Nephron progenitor cell (in vitro differentiated cells): ENCODE data around the gene RAB10.
"Not testable (repeated sequence)": the region's sequence is repeated elsewhere in the genome, so short reads cannot be mapped to it uniquely, and the experiment has no call there.

Source experiments
- DNase-seq: peaks from one replicate; pipeline ENCODE4 v3.0.0; 2021
- H3K27ac Mint-ChIP-seq: 2 replicates; pipeline ENCODE4 v1.8.0; 2021; ENCODE audit warnings: mild to moderate bottlenecking, moderate library complexity, mixed read lengths
- H3K27me3 Mint-ChIP-seq: 2 replicates; pipeline ENCODE4 v1.8.0; 2021; ENCODE audit warnings: mild to moderate bottlenecking, low read depth, mixed read lengths; ENCODE audit not compliant: poor library complexity
- H3K36me3 Mint-ChIP-seq: 2 replicates; pipeline ENCODE4 v1.8.0; 2021; ENCODE audit warnings: low read depth, mixed read lengths
- H3K4me1 Mint-ChIP-seq: 2 replicates; pipeline ENCODE4 v1.8.0; 2021; ENCODE audit warnings: mixed read lengths
- H3K4me3 Mint-ChIP-seq: 2 replicates; pipeline ENCODE4 v1.8.0; 2021; ENCODE audit warnings: mild to moderate bottlenecking, moderate library complexity, mixed read lengths
- H3K9me3 Mint-ChIP-seq: 2 replicates; pipeline ENCODE4 v1.8.0; 2021; ENCODE audit warnings: mild to moderate bottlenecking, moderate library complexity, mixed read lengths
- TF ChIP-seq, protein P1 (sequence below): fragments of 200-600 bp; sonication (generic); IDR thresholded peaks from 2 replicates; pipeline ENCODE4 v1.5.0; 2021; ENCODE audit warnings: antibody characterized with exemption

The RAB10 gene

GRCh38 chr2:25994509-25994908, 39.4 kb upstream of the RAB10 start:
- H3K4me3 Mint-ChIP-seq, result no peak overlapping the region
- DNase-seq, result no peak
- peaks cover 15% of the 10 kb centered on the region for H3K4me1 Mint-ChIP-seq
- H3K27ac Mint-ChIP-seq, result no peak overlapping the region
- TF ChIP-seq, protein P1, sequence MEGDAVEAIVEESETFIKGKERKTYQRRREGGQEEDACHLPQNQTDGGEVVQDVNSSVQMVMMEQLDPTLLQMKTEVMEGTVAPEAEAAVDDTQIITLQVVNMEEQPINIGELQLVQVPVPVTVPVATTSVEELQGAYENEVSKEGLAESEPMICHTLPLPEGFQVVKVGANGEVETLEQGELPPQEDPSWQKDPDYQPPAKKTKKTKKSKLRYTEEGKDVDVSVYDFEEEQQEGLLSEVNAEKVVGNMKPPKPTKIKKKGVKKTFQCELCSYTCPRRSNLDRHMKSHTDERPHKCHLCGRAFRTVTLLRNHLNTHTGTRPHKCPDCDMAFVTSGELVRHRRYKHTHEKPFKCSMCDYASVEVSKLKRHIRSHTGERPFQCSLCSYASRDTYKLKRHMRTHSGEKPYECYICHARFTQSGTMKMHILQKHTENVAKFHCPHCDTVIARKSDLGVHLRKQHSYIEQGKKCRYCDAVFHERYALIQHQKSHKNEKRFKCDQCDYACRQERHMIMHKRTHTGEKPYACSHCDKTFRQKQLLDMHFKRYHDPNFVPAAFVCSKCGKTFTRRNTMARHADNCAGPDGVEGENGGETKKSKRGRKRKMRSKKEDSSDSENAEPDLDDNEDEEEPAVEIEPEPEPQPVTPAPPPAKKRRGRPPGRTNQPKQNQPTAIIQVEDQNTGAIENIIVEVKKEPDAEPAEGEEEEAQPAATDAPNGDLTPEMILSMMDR, result no peak
- no peaks in the 10 kb centered on the region for H3K9me3 Mint-ChIP-seq
- no peaks in the 10 kb centered on the region for H3K36me3 Mint-ChIP-seq
- H3K27me3 Mint-ChIP-seq, result peaks cover 22% of the 10 kb centered on the region

DNA sequence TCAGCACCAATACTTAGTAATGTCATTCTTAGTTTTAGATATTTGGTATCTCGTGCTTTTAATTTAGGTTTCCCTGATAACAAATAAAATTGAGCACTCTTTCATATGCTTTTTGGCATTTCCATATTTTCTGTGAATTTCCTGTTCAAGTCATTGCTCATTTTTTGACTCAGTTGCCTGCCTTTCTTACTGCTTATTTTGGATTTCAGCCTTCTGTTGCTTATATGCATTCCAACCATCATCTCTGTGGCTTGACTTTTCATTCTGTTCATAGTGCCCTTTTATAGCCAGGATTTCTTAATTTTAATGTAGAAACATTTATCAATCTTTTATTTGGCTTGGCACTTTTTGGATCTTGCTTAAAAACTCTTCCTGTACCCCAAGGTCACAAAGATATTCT, 37.0 kb upstream of the RAB10 start:
- H3K9me3 Mint-ChIP-seq, result no peaks in the 10 kb centered on the region
- no peaks in the 10 kb centered on the region for H3K36me3 Mint-ChIP-seq
- TF ChIP-seq, protein P1, result no peak
- no peak for DNase-seq
- peaks cover 14% of the 10 kb centered on the region for H3K4me1 Mint-ChIP-seq
- no peak overlapping the region for H3K27ac Mint-ChIP-seq
- peaks cover 14% of the 10 kb centered on the region for H3K27me3 Mint-ChIP-seq
- no peak overlapping the region for H3K4me3 Mint-ChIP-seq

- H3K4me3 Mint-ChIP-seq, H3K36me3 Mint-ChIP-seq, H3K27me3 Mint-ChIP-seq, H3K4me1 Mint-ChIP-seq, H3K9me3 Mint-ChIP-seq, DNase-seq: not testable (repeated sequence)
- H3K27ac Mint-ChIP-seq, result peak overlapping the region; percentile 61
These were observed 35.0 kb upstream of the RAB10 start for GRCh38 chr2:25998816-25999383.

DNA sequence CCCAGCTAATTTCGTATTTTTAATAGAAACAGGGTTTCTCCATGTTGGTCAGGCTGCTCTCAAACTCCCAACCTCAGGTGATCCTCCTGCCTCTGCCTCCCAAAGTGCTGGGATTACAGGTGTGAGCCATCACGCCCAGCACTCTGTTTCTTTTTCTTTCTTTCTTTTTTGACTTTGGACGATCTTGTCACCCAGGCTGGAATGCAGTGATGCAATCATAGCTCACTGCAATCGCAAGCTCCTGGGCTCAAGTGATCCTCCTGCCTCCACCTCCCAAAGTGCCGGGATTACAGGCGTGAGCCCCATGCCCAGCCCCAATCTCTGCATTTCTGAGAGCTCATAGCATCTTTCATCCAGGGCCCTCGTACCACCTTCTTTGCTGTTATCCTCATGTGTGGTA, 34.5 kb upstream of the RAB10 start:
- not testable (repeated sequence) for DNase-seq, H3K27me3 Mint-ChIP-seq, H3K9me3 Mint-ChIP-seq, H3K4me3 Mint-ChIP-seq, H3K36me3 Mint-ChIP-seq, H3K27ac Mint-ChIP-seq, H3K4me1 Mint-ChIP-seq

GRCh38 chr2:26000561-26001082, 33.3 kb upstream of the RAB10 start:
- H3K4me3 Mint-ChIP-seq, result no peak overlapping the region
- peaks cover 4% of the 10 kb centered on the region for H3K27me3 Mint-ChIP-seq
- no peak for DNase-seq
- TF ChIP-seq, protein P1, result no peak
- no peaks in the 10 kb centered on the region for H3K9me3 Mint-ChIP-seq
- no peaks in the 10 kb centered on the region for H3K36me3 Mint-ChIP-seq
- peaks cover 11% of the 10 kb centered on the region for H3K4me1 Mint-ChIP-seq
- H3K27ac Mint-ChIP-seq, result no peak overlapping the region

DNA sequence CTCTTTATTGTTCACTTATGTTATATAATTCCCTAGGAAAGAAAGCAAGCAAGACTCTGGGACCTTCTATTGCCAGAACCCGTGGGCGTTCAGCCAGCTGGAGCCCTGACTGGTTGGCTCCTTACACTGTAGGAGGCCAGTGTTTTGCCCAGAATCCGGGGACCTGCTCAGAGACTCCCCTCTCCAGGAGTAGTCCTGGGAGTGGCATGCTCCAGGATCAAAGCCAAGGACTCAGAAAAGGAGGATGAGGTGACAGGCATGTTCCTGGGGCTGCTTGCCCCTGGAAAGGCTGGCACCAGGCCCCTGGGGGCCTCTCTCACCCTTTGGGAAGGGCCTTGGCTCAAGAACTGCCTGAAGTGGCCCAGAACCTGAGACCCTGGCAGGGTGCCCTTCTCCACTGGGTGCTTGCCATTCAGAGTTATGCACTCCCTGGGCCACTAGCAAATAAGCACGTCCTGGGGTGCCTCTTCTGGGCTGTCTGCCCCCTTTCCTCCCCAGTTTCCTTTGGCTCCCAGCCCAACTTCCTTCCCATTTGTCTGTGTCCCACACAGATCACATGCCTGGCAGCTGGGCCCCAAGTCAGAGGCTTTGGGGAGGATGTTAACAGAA, 32.0 kb upstream of the RAB10 start:
- TF ChIP-seq, protein P1, result no peak
- Mint-ChIP-seq H3K4me1 (peaks cover 12% of the 10 kb centered on the region), H3K4me3 (no peak overlapping the region), H3K9me3 (no peaks in the 10 kb centered on the region), H3K27ac (no peak overlapping the region), H3K36me3 (no peaks in the 10 kb centered on the region), H3K27me3 (peaks cover 4% of the 10 kb centered on the region)
- DNase-seq, result no peak
